H9 (cell line): ENCODE measurements around the gene TRMT1. TPM values are rescaled to one million over a fixed set of nuclear protein-coding genes. Genes with fewer than 3 reads are reported as not detected.

Experiments used
- DNase-seq: peaks from one replicate; pipeline ENCODE4 v3.0.0-alpha.2; 2017
- H2AFZ ChIP-seq: one replicate; pipeline ENCODE4 v1.6.1; 2013; ENCODE audit warnings: mild to moderate bottlenecking, low read length, control low read depth, moderate library complexity
- H2AK5ac ChIP-seq: 2 replicates; pipeline ENCODE4 v1.6.1; 2013; ENCODE audit warnings: low read length, control low read depth, mixed read lengths; ENCODE audit not compliant: insufficient read length
- H2BK120ac ChIP-seq: one replicate; pipeline ENCODE4 v1.6.1; 2013; ENCODE audit warnings: low read depth, mild to moderate bottlenecking, low read length, control low read depth, inconsistent platforms; ENCODE audit not compliant: poor library complexity, severe bottlenecking
- H2BK12ac ChIP-seq: 2 replicates; pipeline ENCODE4 v1.6.1; 2013; ENCODE audit warnings: low read length, control low read depth, mixed read lengths, low read depth; ENCODE audit not compliant: insufficient read length
- H2BK15ac ChIP-seq: 2 replicates; pipeline ENCODE4 v1.6.1; 2013; ENCODE audit warnings: low read depth, low read length, control low read depth
- H2BK20ac ChIP-seq: one replicate; pipeline ENCODE4 v1.6.1; 2013; ENCODE audit warnings: low read depth, mild to moderate bottlenecking, low read length, control low read depth, inconsistent platforms; ENCODE audit not compliant: poor library complexity, severe bottlenecking
- H2BK5ac ChIP-seq: 2 replicates; pipeline ENCODE4 v1.6.1; 2013; ENCODE audit warnings: low read length, control low read depth, mixed read lengths; ENCODE audit not compliant: insufficient read length
- H3K14ac ChIP-seq: 2 replicates; pipeline ENCODE4 v1.6.1; 2013; ENCODE audit warnings: low read length, control low read depth; ENCODE audit not compliant: insufficient read depth
- H3K18ac ChIP-seq: 2 replicates; pipeline ENCODE4 v1.6.1; 2013; ENCODE audit warnings: low read depth, mild to moderate bottlenecking, mixed read lengths, low read length, control low read depth; ENCODE audit not compliant: insufficient read length
- H3K23ac ChIP-seq: 2 replicates; pipeline ENCODE4 v1.6.1; 2013; ENCODE audit warnings: low read length, control low read depth, mixed read lengths, low read depth; ENCODE audit not compliant: insufficient read length
- H3K23me2 ChIP-seq: 2 replicates; pipeline ENCODE4 v1.6.1; 2013; ENCODE audit warnings: low read depth, mild to moderate bottlenecking, mixed read lengths, low read length, control low read depth; ENCODE audit not compliant: insufficient read length, poor library complexity, severe bottlenecking
- H3K27ac ChIP-seq: 2 replicates; pipeline ENCODE4 v1.5.1; 2013; ENCODE audit warnings: low read length, control low read depth, mixed read lengths, low read depth; ENCODE audit not compliant: insufficient read length
- H3K27me3 ChIP-seq: 2 replicates; pipeline ENCODE4 v1.6.1; 2013; ENCODE audit warnings: low read length, control low read depth, inconsistent platforms; ENCODE audit not compliant: insufficient read depth
- H3K4ac ChIP-seq: 2 replicates; pipeline ENCODE4 v1.6.1; 2013; ENCODE audit warnings: low read depth, mild to moderate bottlenecking, control low read depth, inconsistent platforms, low read length, moderate library complexity
- H3K4me1 ChIP-seq: 2 replicates; pipeline ENCODE4 v1.6.1; 2013; ENCODE audit warnings: low read length, control low read depth, inconsistent platforms; ENCODE audit not compliant: insufficient read depth
- H3K4me2 ChIP-seq: 2 replicates; pipeline ENCODE4 v1.6.1; 2013; ENCODE audit warnings: low read length, control low read depth, mixed read lengths; ENCODE audit not compliant: insufficient read length, insufficient read depth
- H3K56ac ChIP-seq: 2 replicates; pipeline ENCODE4 v1.6.1; 2013; ENCODE audit warnings: low read depth, mild to moderate bottlenecking, mixed read lengths, low read length, control low read depth; ENCODE audit not compliant: insufficient read length
- H3K79me1 ChIP-seq: 2 replicates; pipeline ENCODE4 v1.6.1; 2013; ENCODE audit warnings: low read depth, mild to moderate bottlenecking, moderate library complexity, low read length, control low read depth, inconsistent platforms; ENCODE audit not compliant: insufficient read depth, poor library complexity, severe bottlenecking
- H3K79me2 ChIP-seq: 2 replicates; pipeline ENCODE4 v1.6.1; 2013; ENCODE audit warnings: low read length, control low read depth, inconsistent platforms; ENCODE audit not compliant: insufficient read depth
- H3K9ac ChIP-seq: 2 replicates; pipeline ENCODE4 v1.6.1; 2013; ENCODE audit warnings: low read length, control low read depth, mixed read lengths; ENCODE audit not compliant: insufficient read length; ENCODE audit errors: extremely low read depth
- H3K9me3 ChIP-seq: one replicate; pipeline ENCODE4 v1.6.1; 2013; ENCODE audit warnings: low read depth, low read length, inconsistent platforms; ENCODE audit not compliant: control insufficient read depth
- H3T11ph ChIP-seq: one replicate; pipeline ENCODE4 v1.6.1; 2013; ENCODE audit warnings: mild to moderate bottlenecking, low read length, control low read depth, inconsistent platforms
- H4K20me1 ChIP-seq: one replicate; pipeline ENCODE4 v1.6.1; 2013; ENCODE audit not compliant: control insufficient read depth, insufficient read length, insufficient read depth
- H4K5ac ChIP-seq: 2 replicates; pipeline ENCODE4 v1.6.1; 2013; ENCODE audit warnings: low read depth, mild to moderate bottlenecking, mixed read lengths, low read length, control low read depth; ENCODE audit not compliant: insufficient read length
- H4K8ac ChIP-seq: replicated peaks from 2 replicates; pipeline ENCODE4 v1.6.1; 2013; ENCODE audit warnings: low read length, control low read depth, mixed read lengths, low read depth; ENCODE audit not compliant: insufficient read length
- H4K91ac ChIP-seq: 2 replicates; pipeline ENCODE4 v1.6.1; 2013; ENCODE audit warnings: low read depth, mild to moderate bottlenecking, moderate library complexity, mixed read lengths, low read length, control low read depth; ENCODE audit not compliant: insufficient read length
- H3K27ac Mint-ChIP-seq, 3 experiments: 2 replicates in 2 of 3; 3 replicates in 1 of 3; pipeline ENCODE4 v1.8.0; 2020 to 2021; ENCODE audit warnings: mixed read lengths in 3 of 3, mild to moderate bottlenecking in 1 of 3, moderate library complexity in 1 of 3
- H3K27me3 Mint-ChIP-seq: 2 replicates; pipeline ENCODE4 v1.8.0; 2021; ENCODE audit warnings: low read depth, mild to moderate bottlenecking, moderate library complexity, mixed read lengths
- H3K36me3 Mint-ChIP-seq, 3 experiments: 2 replicates in 2 of 3; 3 replicates in 1 of 3; pipeline ENCODE4 v1.8.0; 2020 to 2021; ENCODE audit warnings: low read depth in 3 of 3, mixed read lengths in 3 of 3; ENCODE audit not compliant: insufficient read depth in 1 of 3
- H3K4me1 Mint-ChIP-seq, 2 experiments: 2 replicates each; pipeline ENCODE4 v1.8.0; 2020; ENCODE audit warnings: mixed read lengths in 2 of 2
- H3K4me3 Mint-ChIP-seq, 2 experiments: 2 replicates in 1 of 2; 3 replicates in 1 of 2; pipeline ENCODE4 v1.8.0; 2020 to 2021; ENCODE audit warnings: mild to moderate bottlenecking in 2 of 2, mixed read lengths in 2 of 2, moderate library complexity in 1 of 2
- H3K9me3 Mint-ChIP-seq, 2 experiments: 2 replicates in 1 of 2; 3 replicates in 1 of 2; pipeline ENCODE4 v1.8.0; 2020; ENCODE audit warnings: mild to moderate bottlenecking in 2 of 2, mixed read lengths in 2 of 2, moderate library complexity in 1 of 2
- WGBS: extraction: QIAGEN DNeasy Blood & Tissue Kit; methylation state at CpG from one replicate; pipeline ENCODE4 v1.1.7; 2013; ENCODE audit warnings: missing lambda C conversion rate, low lambda C conversion rate, mixed read lengths; ENCODE audit not compliant: insufficient read length; ENCODE audit errors: extremely low coverage; 5-methylcytosine and 5-hydroxymethylcytosine counted together
- total RNA-seq: library from RNA; stranded (reverse); gene quantifications from 2 replicates; pipeline ENCODE4 v1.2.1, GENCODE V29; 2021
- TF ChIP-seq, protein P1 (sequence below): fragments of 200-600 bp; sonication (generic); conservative IDR thresholded peaks from 3 replicates; pipeline ENCODE4 v1.8.0; 2021; ENCODE audit warnings: antibody characterized with exemption, mild to moderate bottlenecking

The TRMT1 gene
- total RNA-seq, 1 experiment from 2014 or later = 95.7 TPM

DNA sequence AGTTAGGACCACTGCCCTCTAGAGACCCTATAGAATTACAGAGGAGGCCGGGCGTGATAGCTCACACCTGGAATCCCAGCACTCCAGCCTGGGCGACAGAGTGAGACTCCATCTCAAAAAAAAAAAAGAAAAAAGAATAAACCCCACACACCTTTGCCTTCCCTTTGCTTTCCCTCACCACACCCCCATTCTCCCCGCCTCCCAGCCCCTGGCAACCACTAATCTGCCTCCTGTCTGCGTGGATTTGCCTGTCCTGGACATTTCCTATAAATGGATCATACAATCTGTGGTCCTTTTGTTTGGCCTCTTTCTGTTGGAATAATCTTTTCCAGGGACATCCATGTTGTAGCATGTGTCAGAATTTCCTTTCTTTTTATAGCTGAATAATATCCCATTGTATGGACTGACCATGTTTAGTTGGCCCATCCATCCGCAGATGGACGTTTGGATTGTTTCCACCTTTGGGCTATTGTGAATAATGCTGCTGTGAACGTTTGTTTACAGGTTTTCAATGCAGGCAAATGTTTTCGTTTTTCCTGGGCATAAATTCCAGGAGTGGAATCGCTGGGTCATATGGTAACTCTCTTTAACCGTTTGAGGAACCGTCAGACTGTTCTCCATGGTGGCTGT, 16.8 kb upstream of the TRMT1 start:
- Histone ChIP-seq H3K56ac (no peak overlapping the region), H4K8ac (no peak overlapping the region), H3K23me2 (no peaks in the 10 kb centered on the region), H3K9ac (no peak overlapping the region), H3K27ac (no peak overlapping the region), H3K4me2 (no peak overlapping the region), H4K20me1 (no peaks in the 10 kb centered on the region), H2AK5ac (no peak overlapping the region), H2BK20ac (no peak overlapping the region), H2BK15ac (no peak overlapping the region), H4K5ac (no peak overlapping the region), H2BK120ac (no peak overlapping the region), H3K79me2 (peaks cover 27% of the 10 kb centered on the region; the same call in 1 of the 2 replicates), H2AFZ (no peak overlapping the region), H3K23ac (no peak overlapping the region), H3K18ac (no peak overlapping the region), H3K27me3 (no peaks in the 10 kb centered on the region), H3K9me3 (no peaks in the 10 kb centered on the region), H3K14ac (no peak overlapping the region), H3K79me1 (peaks cover 8% of the 10 kb centered on the region), H3K4ac (no peak overlapping the region), H2BK12ac (no peak overlapping the region), H3K4me1 (no peaks in the 10 kb centered on the region), H2BK5ac (no peak overlapping the region), H4K91ac (no peak overlapping the region), H3T11ph (no peak overlapping the region)
- Mint-ChIP-seq H3K27me3 (no peaks in the 10 kb centered on the region), H3K9me3 (no peaks in the 10 kb centered on the region), H3K4me3 (no peak overlapping the region), H3K4me1 (peaks cover 6 to 9% of the 10 kb centered on the region in 2 experiments; a peak in 1 of 4 replicates), H3K36me3 (peaks cover 22 to 57% (median 41%) of the 10 kb centered on the region in 3 experiments; a peak in 6 of 7 replicates), H3K27ac (peak overlapping the region in 2 of 3 experiments; percentile 7 to 42; a peak in 2 of 7 replicates)
- WGBS = no CpG with 5 or more reads among the region's 12 CpGs
- DNase-seq = no peak
- TF ChIP-seq, protein P1, sequence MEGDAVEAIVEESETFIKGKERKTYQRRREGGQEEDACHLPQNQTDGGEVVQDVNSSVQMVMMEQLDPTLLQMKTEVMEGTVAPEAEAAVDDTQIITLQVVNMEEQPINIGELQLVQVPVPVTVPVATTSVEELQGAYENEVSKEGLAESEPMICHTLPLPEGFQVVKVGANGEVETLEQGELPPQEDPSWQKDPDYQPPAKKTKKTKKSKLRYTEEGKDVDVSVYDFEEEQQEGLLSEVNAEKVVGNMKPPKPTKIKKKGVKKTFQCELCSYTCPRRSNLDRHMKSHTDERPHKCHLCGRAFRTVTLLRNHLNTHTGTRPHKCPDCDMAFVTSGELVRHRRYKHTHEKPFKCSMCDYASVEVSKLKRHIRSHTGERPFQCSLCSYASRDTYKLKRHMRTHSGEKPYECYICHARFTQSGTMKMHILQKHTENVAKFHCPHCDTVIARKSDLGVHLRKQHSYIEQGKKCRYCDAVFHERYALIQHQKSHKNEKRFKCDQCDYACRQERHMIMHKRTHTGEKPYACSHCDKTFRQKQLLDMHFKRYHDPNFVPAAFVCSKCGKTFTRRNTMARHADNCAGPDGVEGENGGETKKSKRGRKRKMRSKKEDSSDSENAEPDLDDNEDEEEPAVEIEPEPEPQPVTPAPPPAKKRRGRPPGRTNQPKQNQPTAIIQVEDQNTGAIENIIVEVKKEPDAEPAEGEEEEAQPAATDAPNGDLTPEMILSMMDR = no peak
